ENCODE data around the gene STOML3.
A peak's percentile ranks its signal among the peaks of the same experiment; 100 is the strongest.
"Not testable (repeated sequence)": the region's sequence is repeated elsewhere in the genome, so short reads cannot be mapped to it uniquely, and the experiment has no call there.

Gene STOML3

DNA sequence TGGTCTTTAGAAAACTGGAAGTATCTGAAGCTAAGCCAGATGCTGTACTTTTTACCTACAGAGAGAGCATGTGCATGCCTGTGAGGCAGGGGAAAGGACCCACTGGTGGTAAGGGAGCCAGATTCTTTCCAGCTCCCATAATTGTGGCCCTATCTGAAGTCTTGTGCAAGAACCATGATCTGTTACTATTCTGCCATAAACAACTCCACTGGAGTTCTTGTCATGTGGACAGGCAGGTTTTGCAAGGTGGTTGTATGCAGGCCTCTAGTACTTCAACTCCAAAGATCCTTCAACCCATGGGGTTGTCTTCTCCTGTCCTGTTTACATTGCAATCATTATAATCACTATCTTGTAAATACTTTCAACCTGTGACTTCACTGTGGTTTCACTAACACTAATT lies 33.1 kb upstream of the STOML3 start:
- DNase-seq (ENCODE audit: insufficient read length), result no peak
- TF ChIP-seq POLR2AphosphoS5 (IDR thresholded peaks at IDR 0.05; ENCODE audit: low read depth, low read length) (no peak), POLR2A (IDR thresholded peaks at IDR 0.05; ENCODE audit: low read depth, low read length) (no peak), TAF1 (IDR thresholded peaks at IDR 0.05; ENCODE audit: borderline replicate concordance, low read depth, low read length) (no peak)
- no peak for FAIRE-seq

DNA sequence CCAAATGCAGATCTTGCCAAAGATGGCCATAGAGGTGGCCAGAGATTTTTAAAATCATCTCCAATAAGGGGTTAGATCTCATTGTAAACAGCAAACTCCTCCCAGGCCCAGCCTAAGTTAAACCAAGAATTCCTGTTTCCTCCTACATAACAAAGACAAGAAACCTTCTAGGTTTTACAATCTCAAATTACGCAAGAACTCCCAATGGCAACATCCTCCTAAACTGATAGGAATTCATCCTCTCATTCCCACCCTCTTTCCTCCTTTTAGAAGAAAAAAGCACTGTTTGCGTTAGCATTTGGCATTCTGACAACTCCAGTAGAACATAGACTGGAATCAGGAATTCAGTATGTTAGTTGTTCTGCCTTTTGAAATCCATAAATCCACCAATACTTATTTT lies 32.7 kb upstream of the STOML3 start:
- no peak for FAIRE-seq
- no peak for DNase-seq (ENCODE audit: insufficient read length)

DNA sequence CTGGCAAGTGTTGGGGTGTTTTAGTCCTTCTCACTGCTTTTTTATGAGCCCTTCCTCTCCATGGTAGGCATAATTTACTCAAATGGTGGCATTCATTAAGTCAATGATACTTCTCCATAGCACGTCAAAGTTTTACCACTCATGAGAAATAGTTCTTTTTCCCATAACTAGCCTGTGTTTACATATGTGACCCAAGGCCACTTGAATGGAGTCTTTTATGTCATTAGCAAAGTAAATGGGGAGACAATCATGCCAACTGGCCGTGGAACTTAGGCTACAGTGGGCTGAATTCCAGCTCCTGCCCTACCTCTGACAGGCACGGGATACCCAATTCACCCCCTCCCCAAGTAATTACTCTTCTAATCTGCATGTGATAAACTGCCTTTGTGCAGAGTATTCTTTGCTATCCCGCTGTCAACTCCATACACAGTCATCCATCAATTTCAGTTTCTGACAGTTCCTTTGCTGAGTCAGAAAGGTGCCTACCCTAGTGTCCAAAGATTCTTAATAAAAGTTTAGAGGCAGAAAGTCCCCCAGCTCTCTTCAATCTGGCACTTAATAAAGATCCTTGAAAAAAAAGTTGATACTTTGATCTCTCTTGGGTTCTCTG lies 30.3 kb upstream of the STOML3 start:
- TF ChIP-seq TAF1 (IDR thresholded peaks at IDR 0.05; ENCODE audit: borderline replicate concordance, low read depth, low read length) (no peak), POLR2AphosphoS5 (IDR thresholded peaks at IDR 0.05; ENCODE audit: low read depth, low read length) (no peak), POLR2A (IDR thresholded peaks at IDR 0.05; ENCODE audit: low read depth, low read length) (no peak)
- no peak for FAIRE-seq
- DNase-seq (ENCODE audit: insufficient read length), result no peak

More for the DNA sequence above, 32.7 kb upstream of the STOML3 start:
- TF ChIP-seq POLR2AphosphoS5 (IDR thresholded peaks at IDR 0.05; ENCODE audit: low read depth, low read length) (no peak), POLR2A (IDR thresholded peaks at IDR 0.05; ENCODE audit: low read depth, low read length) (no peak), TAF1 (IDR thresholded peaks at IDR 0.05; ENCODE audit: borderline replicate concordance, low read depth, low read length) (no peak)

DNA sequence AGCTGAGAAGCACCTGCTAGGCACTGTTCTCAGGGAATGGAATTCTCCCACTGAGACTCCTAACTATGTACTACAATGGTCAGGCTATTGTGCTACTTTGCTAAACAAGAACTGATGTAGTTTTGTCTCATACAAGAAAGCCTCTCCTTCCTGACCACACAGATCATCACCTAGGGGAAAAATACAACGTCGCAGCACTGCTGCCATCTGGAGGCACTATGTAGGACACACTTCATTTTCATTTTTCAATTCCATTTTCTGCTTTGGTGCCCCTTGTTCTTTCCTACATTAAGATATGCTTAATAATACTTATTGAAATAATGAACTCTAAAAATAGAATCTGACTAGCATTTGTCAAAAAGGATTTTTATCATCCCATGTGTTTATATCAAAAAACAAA lies 26.2 kb upstream of the STOML3 start:
- DNase-seq (ENCODE audit: insufficient read length), result no peak
- no peak for TF ChIP-seq POLR2AphosphoS5 (IDR thresholded peaks at IDR 0.05; ENCODE audit: low read depth, low read length)
- peak; percentile 79 for FAIRE-seq

DNA sequence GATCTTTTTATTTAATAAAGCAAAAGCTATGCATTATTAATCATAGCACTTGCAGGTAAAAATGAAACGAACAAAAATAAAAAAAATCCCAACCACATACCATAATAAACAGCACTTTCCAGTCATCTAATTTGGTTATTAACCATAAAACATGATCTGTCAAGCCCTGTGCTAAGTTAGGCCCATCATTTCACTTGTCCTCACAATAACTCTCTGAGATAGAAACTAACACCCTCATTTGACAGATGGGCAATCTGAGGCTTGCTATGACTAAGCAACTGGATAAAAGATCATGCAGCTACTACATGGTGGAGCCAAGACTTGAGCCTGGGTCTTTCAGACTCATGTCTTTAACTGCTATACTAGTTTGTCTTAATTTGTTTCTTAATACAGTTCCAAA lies 25.5 kb upstream of the STOML3 start:
- TF ChIP-seq POLR2AphosphoS5 (IDR thresholded peaks at IDR 0.05; ENCODE audit: low read depth, low read length) (no peak), POLR2A (IDR thresholded peaks at IDR 0.05; ENCODE audit: low read depth, low read length) (no peak), TAF1 (IDR thresholded peaks at IDR 0.05; ENCODE audit: borderline replicate concordance, low read depth, low read length) (no peak)
- DNase-seq (ENCODE audit: insufficient read length), result no peak
- peak; percentile 66 for FAIRE-seq

DNA sequence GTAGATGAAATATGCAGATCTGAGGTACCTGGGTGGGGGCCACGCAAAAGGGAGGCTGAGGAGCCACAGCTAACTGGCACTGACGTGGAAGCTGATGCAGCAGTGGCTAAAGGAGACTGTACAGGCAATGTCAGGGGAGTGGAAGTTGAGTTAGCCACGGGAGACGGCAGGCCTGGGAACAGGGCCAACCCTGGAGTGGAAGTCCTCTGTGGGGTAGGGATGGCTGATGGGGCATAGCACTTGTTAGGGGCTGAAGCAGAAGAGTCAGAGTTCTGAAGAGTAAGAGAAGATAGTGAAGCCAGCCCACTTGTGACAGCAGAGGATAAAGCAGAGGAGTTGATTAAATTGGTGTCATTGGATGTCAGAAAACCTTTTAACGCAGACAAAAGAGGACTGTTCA lies 22.8 kb upstream of the STOML3 start:
- no peak for TF ChIP-seq POLR2AphosphoS5 (IDR thresholded peaks at IDR 0.05; ENCODE audit: low read depth, low read length)
- TF ChIP-seq TAF1 (IDR thresholded peaks at IDR 0.05; ENCODE audit: borderline replicate concordance, low read depth, low read length), result no peak
- TF ChIP-seq POLR2A (IDR thresholded peaks at IDR 0.05; ENCODE audit: low read depth, low read length), result no peak
- no peak for FAIRE-seq

DNA sequence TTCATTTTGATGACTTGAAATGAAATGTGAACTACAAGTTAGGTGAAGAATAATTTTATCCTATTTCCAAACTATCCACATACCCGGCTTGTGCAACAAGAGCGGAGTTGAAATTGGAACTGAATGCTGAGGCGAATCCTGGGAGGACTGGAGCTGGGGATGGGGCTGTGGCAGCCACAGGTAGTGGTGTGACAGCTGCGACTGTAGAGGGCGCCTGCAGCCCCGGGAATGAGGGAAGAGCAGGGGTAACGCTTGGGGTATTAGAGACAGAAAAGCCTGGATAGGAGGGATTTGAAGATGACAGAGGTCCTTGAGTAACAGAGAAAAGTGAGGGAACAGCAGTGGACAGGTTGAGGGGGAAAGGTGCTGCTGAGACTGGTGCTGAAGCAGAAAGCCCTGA lies 22.0 kb upstream of the STOML3 start:
- DNase-seq (ENCODE audit: insufficient read length) (no peak), FAIRE-seq (no peak)
- TF ChIP-seq POLR2AphosphoS5 (IDR thresholded peaks at IDR 0.05; ENCODE audit: low read depth, low read length), result no peak
- no peak for TF ChIP-seq POLR2A (IDR thresholded peaks at IDR 0.05; ENCODE audit: low read depth, low read length)

More for the DNA sequence above, 22.8 kb upstream of the STOML3 start:
- DNase-seq (ENCODE audit: insufficient read length), result no peak

DNA sequence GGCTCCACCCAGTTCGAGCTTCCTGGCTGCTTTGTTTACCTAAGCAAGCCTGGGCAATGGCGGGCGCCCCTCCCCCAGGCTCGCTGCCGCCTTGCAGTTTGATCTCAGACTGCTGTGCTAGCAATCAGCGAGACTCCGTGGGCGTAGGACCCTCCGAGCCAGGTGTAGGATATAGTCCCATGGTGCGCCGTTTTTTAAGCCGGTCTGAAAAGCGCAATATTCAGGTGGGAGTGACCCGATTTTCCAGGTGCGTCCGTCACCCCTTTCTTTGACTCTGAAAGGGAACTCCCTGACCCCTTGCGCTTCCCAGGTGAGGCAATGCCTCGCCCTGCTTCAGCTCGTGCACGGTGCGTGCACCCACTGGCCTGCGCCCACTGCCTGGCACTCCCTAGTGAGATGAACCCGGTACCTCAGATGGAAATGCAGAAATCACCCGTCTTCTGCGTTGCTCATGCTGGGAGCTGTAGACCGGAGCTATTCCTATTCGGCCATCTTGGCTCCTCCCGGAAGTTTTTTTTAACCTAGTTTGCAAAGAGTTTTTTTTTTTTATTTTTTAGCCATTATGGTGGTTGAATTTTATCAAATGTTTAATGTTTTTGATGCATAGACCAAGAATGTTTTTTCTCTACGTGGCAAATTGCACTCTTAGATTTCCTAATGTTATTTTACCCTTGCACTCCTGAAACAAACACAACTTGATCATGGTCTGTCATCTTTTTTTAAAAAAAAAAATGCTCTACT lies 15.9 kb upstream of the STOML3 start:
- not testable (repeated sequence) for FAIRE-seq; DNase-seq (ENCODE audit: insufficient read length)

DNA sequence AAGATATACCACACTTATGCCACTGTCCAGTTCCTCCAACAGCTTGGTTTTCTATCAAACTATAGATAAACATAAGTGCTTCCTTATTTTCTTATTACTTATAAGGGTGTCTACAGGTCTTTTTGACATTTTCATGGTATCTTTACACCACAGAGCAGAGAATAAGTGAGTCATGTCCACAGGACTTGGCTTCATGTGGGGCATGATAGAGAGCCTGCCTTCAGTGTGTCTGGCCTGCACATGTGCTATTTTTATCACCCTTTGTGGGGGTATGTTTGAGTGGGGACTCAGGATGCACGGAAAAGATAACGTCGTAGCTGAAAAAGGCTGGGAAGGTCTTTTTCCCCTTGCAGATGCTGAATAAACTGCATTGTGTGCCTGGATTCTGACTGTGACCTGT lies 8.1 kb upstream of the STOML3 start:
- no peak for FAIRE-seq
- DNase-seq (ENCODE audit: insufficient read length), result no peak
- TF ChIP-seq TAF1 (IDR thresholded peaks at IDR 0.05; ENCODE audit: borderline replicate concordance, low read depth, low read length), result no peak
- no peak for TF ChIP-seq POLR2A (IDR thresholded peaks at IDR 0.05; ENCODE audit: low read depth, low read length)
- no peak for TF ChIP-seq POLR2AphosphoS5 (IDR thresholded peaks at IDR 0.05; ENCODE audit: low read depth, low read length)

DNA sequence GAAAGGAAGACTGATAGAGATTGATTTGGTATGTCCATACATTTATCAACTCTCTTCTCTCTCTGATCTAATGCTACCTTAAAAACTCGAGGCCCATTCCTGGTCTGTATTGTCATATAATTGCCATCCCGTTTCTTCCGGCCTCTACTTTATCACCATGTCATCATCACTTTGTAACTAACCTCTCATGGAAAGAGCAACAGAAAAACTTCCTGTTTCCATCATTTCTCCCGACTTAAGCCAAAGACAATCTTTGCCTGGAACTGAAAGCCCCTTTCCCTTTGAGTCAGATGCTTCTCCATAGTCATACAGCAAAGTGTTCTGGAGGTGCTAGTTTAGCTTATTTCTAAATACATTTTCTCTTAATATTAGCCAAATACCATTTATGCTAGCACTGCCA lies 2.8 kb upstream of the STOML3 start:
- no peak for DNase-seq (ENCODE audit: insufficient read length)
- no peak for TF ChIP-seq POLR2A (IDR thresholded peaks at IDR 0.05; ENCODE audit: low read depth, low read length)
- no peak for TF ChIP-seq TAF1 (IDR thresholded peaks at IDR 0.05; ENCODE audit: borderline replicate concordance, low read depth, low read length)
- no peak for TF ChIP-seq POLR2AphosphoS5 (IDR thresholded peaks at IDR 0.05; ENCODE audit: low read depth, low read length)
- no peak for FAIRE-seq

DNA sequence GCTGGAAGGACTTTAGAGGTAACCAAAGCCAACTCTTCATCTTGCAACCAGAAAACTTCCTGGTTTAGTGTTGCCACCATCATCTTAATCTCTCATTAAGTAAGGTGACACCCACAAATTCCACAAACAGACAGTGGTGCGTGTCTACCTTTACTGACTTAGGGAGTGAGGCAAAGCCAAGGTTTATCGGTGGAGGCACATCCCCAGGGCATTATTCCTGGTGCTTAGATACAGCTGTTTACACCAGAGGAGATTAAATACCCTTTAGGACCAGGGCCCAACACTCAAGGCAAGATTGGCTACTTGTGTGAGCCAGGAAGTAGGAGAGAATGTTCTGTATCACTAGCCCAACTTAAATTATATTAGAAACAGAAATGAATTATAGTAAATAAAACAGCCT lies 9.5 kb downstream of the STOML3 start:
- FAIRE-seq, result no peak
- TF ChIP-seq POLR2AphosphoS5 (IDR thresholded peaks at IDR 0.05; ENCODE audit: low read depth, low read length) (no peak), TAF1 (IDR thresholded peaks at IDR 0.05; ENCODE audit: borderline replicate concordance, low read depth, low read length) (no peak), POLR2A (IDR thresholded peaks at IDR 0.05; ENCODE audit: low read depth, low read length) (no peak)
- DNase-seq (ENCODE audit: insufficient read length), result no peak

DNA sequence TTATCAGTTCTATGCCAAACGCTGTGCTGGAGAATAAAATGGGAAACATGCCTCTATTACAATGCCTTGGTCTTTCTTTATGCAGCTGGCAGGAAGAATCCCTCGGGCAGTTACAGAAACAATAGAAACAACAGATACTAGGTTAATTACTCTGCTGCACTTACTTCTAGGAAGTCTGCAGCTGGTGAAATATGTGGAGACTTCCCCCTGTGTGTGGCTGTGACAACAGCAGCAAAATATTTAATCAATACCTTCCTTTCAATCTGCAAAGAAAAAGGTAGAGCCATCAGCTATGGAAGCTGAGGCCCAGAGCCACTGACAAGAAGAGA lies 9.9 kb downstream of the STOML3 start:
- TF ChIP-seq TAF1 (IDR thresholded peaks at IDR 0.05; ENCODE audit: borderline replicate concordance, low read depth, low read length) (no peak), POLR2AphosphoS5 (IDR thresholded peaks at IDR 0.05; ENCODE audit: low read depth, low read length) (no peak), POLR2A (IDR thresholded peaks at IDR 0.05; ENCODE audit: low read depth, low read length) (no peak)
- no peak for DNase-seq (ENCODE audit: insufficient read length)
- FAIRE-seq, result no peak

Data from GM12892 (cell line).